H1 (cell line): ENCODE results near the gene PDE4B. TPM values are rescaled to one million over a fixed set of nuclear protein-coding genes. Genes with fewer than 3 reads are reported as not detected.

ENCODE experiments used
- CTCF ChIA-PET: fragments of 300-600 bp; sonication (Branson Sonifier 250); formaldehyde crosslinking; loops from one replicate; lab custom pipeline; 2021; ENCODE audit not compliant: partially characterized antibody; lab: Charles Lee
- POLR2A ChIA-PET: fragments of 300-600 bp; sonication (Branson Sonifier 250); formaldehyde crosslinking; loops from one replicate; lab custom pipeline; 2021; ENCODE audit warnings: inconsistent platforms; ENCODE audit not compliant: partially characterized antibody; lab: Charles Lee
- DNase-seq, 2 experiments: peaks; one replicate each; pipeline versions ENCODE4 v3.0.0 to v3.0.0-alpha.2; 2010 to 2022; ENCODE audit warnings: low spot score in 2 of 2, low read depth in 1 of 2, mixed read lengths in 1 of 2
- FAIRE-seq: peaks from 2 replicates; lab custom pipeline; 2011; peaks lifted over from hg19 to GRCh38; lab: Jason Lieb, UNC
- H2AFZ ChIP-seq: 2 replicates; pipeline ENCODE4 v1.8.1; 2012; ENCODE audit warnings: low read length, inconsistent platforms
- H2AK5ac ChIP-seq: 2 replicates; pipeline ENCODE4 v1.6.1; 2013; ENCODE audit warnings: low read depth, low read length
- H2BK120ac ChIP-seq: replicated peaks from 2 replicates; pipeline ENCODE3; 2013; ENCODE audit warnings: low read depth, low read length, inconsistent platforms
- H2BK12ac ChIP-seq: 2 replicates; pipeline ENCODE4 v1.6.1; 2013; ENCODE audit warnings: low read depth, low read length
- H2BK15ac ChIP-seq: 2 replicates; pipeline ENCODE4 v1.6.1; 2013; ENCODE audit warnings: low read length
- H2BK20ac ChIP-seq: 2 replicates; pipeline ENCODE4 v1.6.1; 2013; ENCODE audit warnings: low read length
- H2BK5ac ChIP-seq: 2 replicates; pipeline ENCODE4 v1.6.1; 2013; ENCODE audit warnings: low read depth, low read length
- H3K14ac ChIP-seq: 2 replicates; pipeline ENCODE4 v1.6.1; 2013; ENCODE audit warnings: inconsistent platforms; ENCODE audit not compliant: insufficient read length
- H3K18ac ChIP-seq: 2 replicates; pipeline ENCODE4 v1.6.1; 2013; ENCODE audit warnings: low read length; ENCODE audit errors: extremely low read depth
- H3K23ac ChIP-seq: 2 replicates; pipeline ENCODE4 v1.6.1; 2013; ENCODE audit warnings: inconsistent platforms; ENCODE audit not compliant: insufficient read length
- H3K23me2 ChIP-seq: 2 replicates; pipeline ENCODE4 v1.6.1; 2013; ENCODE audit warnings: low read depth, low read length
- H3K27ac ChIP-seq: 2 replicates; pipeline ENCODE4 v1.6.1; 2011; ENCODE audit warnings: low read depth, low read length, inconsistent platforms
- H3K27me3 ChIP-seq, 4 experiments: replicated peaks in 1 of 4; 1 replicate in 1 of 4; 2 replicates in 3 of 4; pipeline versions ENCODE4 v1.6.1 to v1.8.1; 2011 to 2013; ENCODE audit warnings: low read length in 3 of 4, mild to moderate bottlenecking in 3 of 4, inconsistent platforms in 2 of 4, mixed read lengths in 2 of 4, moderate library complexity in 1 of 4; ENCODE audit not compliant: control insufficient read depth in 3 of 4, insufficient read depth in 3 of 4; ENCODE audit errors: extremely low read depth in 1 of 4
- H3K36me3 ChIP-seq, 4 experiments: 2 replicates each; pipeline versions ENCODE4 v1.6.1 to v1.8.1; 2011 to 2013; ENCODE audit warnings: mild to moderate bottlenecking in 4 of 4, low read length in 3 of 4, moderate library complexity in 2 of 4, control low read depth in 1 of 4, inconsistent platforms in 1 of 4; ENCODE audit not compliant: insufficient read depth in 4 of 4, control insufficient read depth in 2 of 4
- H3K4ac ChIP-seq: replicated peaks from 2 replicates; pipeline ENCODE3; 2013; ENCODE audit warnings: low read length, low read depth, mixed read lengths, inconsistent platforms; ENCODE audit not compliant: insufficient read length
- H3K4me1 ChIP-seq, 4 experiments: replicated peaks in 1 of 4; 1 replicate in 1 of 4; 2 replicates in 3 of 4; pipeline versions ENCODE4 v1.6.1 to v1.8.1; 2011 to 2013; ENCODE audit warnings: low read length in 3 of 4, inconsistent platforms in 2 of 4, mixed read lengths in 1 of 4; ENCODE audit not compliant: insufficient read depth in 4 of 4, control insufficient read depth in 3 of 4
- H3K4me2 ChIP-seq, 2 experiments: 2 replicates each; pipeline versions ENCODE4 v1.6.1 to v1.8.1; 2011 to 2013; ENCODE audit warnings: low read depth in 2 of 2, low read length in 2 of 2, control low read depth in 1 of 2, inconsistent platforms in 1 of 2, mild to moderate bottlenecking in 1 of 2; ENCODE audit not compliant: insufficient read depth in 1 of 2
- H3K4me3 ChIP-seq, 4 experiments: fragments of 200-600, 300-600 bp in 1 of 4; sonication (generic), shearing (Covaris generic), sonication (Bioruptor Twin) in 1 of 4; 2 replicates each; pipeline versions ENCODE4 v1.5.1 to v1.8.1; 2011 to 2016; ENCODE audit warnings: low read length in 4 of 4, low read depth in 3 of 4, control low read depth in 2 of 4, inconsistent platforms in 2 of 4, mild to moderate bottlenecking in 2 of 4, mixed read lengths in 1 of 4, moderate library complexity in 1 of 4; ENCODE audit not compliant: insufficient read depth in 2 of 4; ENCODE audit errors: extremely low read depth in 1 of 4
- H3K56ac ChIP-seq: replicated peaks from 2 replicates; pipeline ENCODE3; 2013; ENCODE audit warnings: low read depth, mild to moderate bottlenecking, mixed read lengths, low read length, inconsistent platforms; ENCODE audit not compliant: insufficient read length
- H3K79me1 ChIP-seq: 2 replicates; pipeline ENCODE4 v1.6.1; 2013; ENCODE audit warnings: low read depth, low read length, control low read depth
- H3K79me2 ChIP-seq, 2 experiments: 2 replicates each; pipeline versions ENCODE4 v1.6.1 to v1.8.1; 2012 to 2013; ENCODE audit warnings: low read length in 2 of 2, mild to moderate bottlenecking in 2 of 2, inconsistent platforms in 1 of 2; ENCODE audit not compliant: insufficient read depth in 2 of 2, control insufficient read depth in 1 of 2
- H3K9ac ChIP-seq, 4 experiments: replicated peaks in 1 of 4; 1 replicate in 1 of 4; 2 replicates in 3 of 4; pipeline versions ENCODE4 v1.6.1 to v1.8.1; 2011 to 2013; ENCODE audit warnings: low read depth in 3 of 4, low read length in 3 of 4, control low read depth in 2 of 4, mild to moderate bottlenecking in 2 of 4, moderate library complexity in 2 of 4, inconsistent platforms in 1 of 4; ENCODE audit errors: extremely low read depth in 1 of 4
- H3K9me3 ChIP-seq, 2 experiments: 2 replicates each; pipeline versions ENCODE4 v1.6.1 to v1.8.1; 2012 to 2013; ENCODE audit warnings: mild to moderate bottlenecking in 2 of 2, moderate library complexity in 2 of 2, control low read depth in 1 of 2, inconsistent platforms in 1 of 2, low read depth in 1 of 2, low read length in 1 of 2, mixed read lengths in 1 of 2; ENCODE audit not compliant: insufficient read depth in 2 of 2
- H4K20me1 ChIP-seq, 2 experiments: replicated peaks in 1 of 2; 2 replicates each; pipeline versions ENCODE3 to v1.8.1; 2011 to 2013; ENCODE audit warnings: inconsistent platforms in 2 of 2, low read length in 2 of 2, mild to moderate bottlenecking in 1 of 2; ENCODE audit not compliant: insufficient read depth in 2 of 2, control insufficient read depth in 1 of 2
- H4K5ac ChIP-seq: 2 replicates; pipeline ENCODE4 v1.6.1; 2013; ENCODE audit warnings: low read length, low read depth, mixed read lengths, inconsistent platforms; ENCODE audit not compliant: insufficient read length
- H4K8ac ChIP-seq: 2 replicates; pipeline ENCODE4 v1.8.0; 2013; ENCODE audit warnings: mild to moderate bottlenecking, moderate library complexity, low read length, inconsistent platforms; ENCODE audit not compliant: insufficient read depth; ENCODE audit errors: extremely low read depth
- H4K91ac ChIP-seq: replicated peaks from 2 replicates; pipeline ENCODE3; 2013; ENCODE audit warnings: low read length, mixed read lengths, inconsistent platforms; ENCODE audit not compliant: insufficient read length
- GTF2F1 ChIP-seq: IDR thresholded peaks from 2 replicates; pipeline ENCODE4 v1.6.1; 2012; ENCODE audit warnings: low read depth, low read length, improper control_type of control experiment, borderline replicate concordance
- HDAC2 ChIP-seq, 2 experiments: fragments of 300-600 bp in 1 of 2; sonication (generic) in 1 of 2; IDR thresholded peaks; 2 replicates each; pipeline ENCODE4 v1.6.1; 2011 to 2012; ENCODE audit warnings: low read depth in 2 of 2, low read length in 2 of 2, mild to moderate bottlenecking in 2 of 2, moderate library complexity in 2 of 2, borderline replicate concordance in 1 of 2, inconsistent platforms in 1 of 2
- JUN ChIP-seq: IDR thresholded peaks from 2 replicates; pipeline ENCODE4 v1.6.1; 2011; ENCODE audit warnings: low read depth, mild to moderate bottlenecking, improper control_type of control experiment, low read length
- RAD21 ChIP-seq, 2 experiments: IDR thresholded peaks in 1 of 2; conservative IDR thresholded peaks in 1 of 2; 2 replicates each; pipeline ENCODE4 v1.6.1; 2011; ENCODE audit warnings: low read depth in 2 of 2, low read length in 2 of 2, improper control_type of control experiment in 1 of 2, inconsistent platforms in 1 of 2, mild to moderate bottlenecking in 1 of 2, moderate library complexity in 1 of 2
- SP1 ChIP-seq: IDR thresholded peaks from 2 replicates; pipeline ENCODE4 v1.6.1; 2011; ENCODE audit warnings: low read depth, low read length
- SP2 ChIP-seq: IDR thresholded peaks from 2 replicates; pipeline ENCODE4 v1.6.1; 2012; ENCODE audit warnings: mild to moderate bottlenecking, low read length, inconsistent platforms
- WGBS, 2 experiments: shearing (Covaris generic) in 1 of 2; methylation state at CpG; one replicate each; pipeline versions ENCODE4 v1.1.6 to v1.1.7; 2013 to 2015; ENCODE audit warnings: low lambda C conversion rate in 2 of 2, mixed read lengths in 2 of 2, inconsistent platforms in 1 of 2, low coverage in 1 of 2, missing lambda C conversion rate in 1 of 2; ENCODE audit not compliant: insufficient replicate concordance in 2 of 2, insufficient coverage in 1 of 2, insufficient read length in 1 of 2; ENCODE audit errors: extremely low coverage in 1 of 2, missing lambda C conversion rate in 1 of 2; 5-methylcytosine and 5-hydroxymethylcytosine counted together
- polyA plus RNA-seq, 7 experiments: library from polyadenylated mRNA; depleted of rRNA in 3 of 7; stranded (reverse) in 5 of 7; unstranded in 2 of 7; fragments of >200 nt in 5 of 7; fragments of 200-250 nt in 2 of 7; gene quantifications; 1 replicate in 5 of 7; 2 replicates in 1 of 7; 4 replicates in 1 of 7; pipeline versions ENCODE4 v1.2.1 to v1.2.3, GENCODE V29; 2011 to 2013; ENCODE audit warnings: missing spikeins in 2 of 7, mixed read lengths in 2 of 7
- total RNA-seq: library from RNA; stranded (reverse); fragmentation: NEBNext Ultra II Directional; extraction: Animal tissue kit (Norgen Biotek cat#: 25700); gene quantifications from 2 replicates; pipeline ENCODE4 v1.2.1, GENCODE V29; 2021
- TF ChIP-seq, protein P1 (sequence below): IDR thresholded peaks from 2 replicates; pipeline ENCODE4 v1.6.1; 2011; ENCODE audit warnings: low read depth, mild to moderate bottlenecking, low read length; ENCODE audit not compliant: insufficient read depth

PDE4B gene
- total and polyA plus RNA-seq, 2 of the 8 experiments (the other 6 are each of a cell fraction or from before 2014, with no cell fraction given), result 5.0 to 15.1 TPM

DNA sequence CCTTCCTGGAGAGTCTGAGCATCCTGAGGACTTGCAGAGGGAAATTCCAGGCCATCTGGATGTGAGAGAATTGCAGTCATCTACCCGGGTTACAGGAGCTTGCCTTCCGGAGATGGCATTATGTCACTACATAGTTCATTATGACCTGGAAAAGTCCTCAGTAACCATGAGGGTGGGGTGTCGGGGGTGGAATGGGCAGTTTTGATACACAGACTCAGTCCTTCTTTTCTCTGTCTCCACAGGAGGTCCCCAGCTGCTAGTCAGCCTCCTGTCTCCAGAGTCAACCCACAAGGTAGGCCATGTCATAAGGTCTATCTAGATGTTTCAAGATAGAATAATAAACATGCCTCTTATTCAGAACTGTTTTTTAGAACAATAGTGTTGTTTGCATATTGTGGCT, 473.1 kb downstream of the PDE4B start:
- H3K4me2 ChIP-seq, result no peak overlapping the region
- H3K4me3 ChIP-seq, result no peak overlapping the region
- H3K79me2 ChIP-seq, result no peaks in the 10 kb centered on the region
- no peak overlapping the region for H2BK15ac ChIP-seq
- H4K91ac ChIP-seq, result no peak overlapping the region
- H3K56ac ChIP-seq, result no peak overlapping the region
- H2BK120ac ChIP-seq, result no peak overlapping the region
- H2AK5ac ChIP-seq, result no peak overlapping the region
- H3K27me3 ChIP-seq, result no peaks in the 10 kb centered on the region
- CTCF ChIA-PET, result interaction anchor here (1.1 to 1.5 kb wide), 2 partner anchors 19 to 66 kb away, joined by 3 read pairs; no protein-coding TSS in a partner anchor
- H3K14ac ChIP-seq, result no peak overlapping the region
- no peak overlapping the region for H2BK20ac ChIP-seq
- no peak overlapping the region for H4K5ac ChIP-seq
- WGBS, 2 experiments, result 94% methylated on average over 3 of the region's 3 CpGs; no CpG with 5 or more reads in 1 of the 2 experiments
- no peaks in the 10 kb centered on the region for H3K79me1 ChIP-seq
- H2AFZ ChIP-seq, result no peak overlapping the region
- POLR2A ChIA-PET, result no interaction called here
- no peak overlapping the region for H3K9ac ChIP-seq
- H3K27ac ChIP-seq, result no peak overlapping the region
- no peaks in the 10 kb centered on the region for H3K9me3 ChIP-seq
- H3K23me2 ChIP-seq, result no peaks in the 10 kb centered on the region
- no peak overlapping the region for H3K4ac ChIP-seq
- no peak overlapping the region for H2BK5ac ChIP-seq
- H4K8ac ChIP-seq, result no peak overlapping the region
- FAIRE-seq, result no peak
- no peaks in the 10 kb centered on the region for H3K36me3 ChIP-seq
- H3K23ac ChIP-seq, result no peak overlapping the region
- no peak for TF ChIP-seq SP2
- TF ChIP-seq HDAC2 (IDR thresholded peaks at IDR 0.05; ENCODE audit: borderline replicate concordance in 1 of 2, low read depth in 2 of 2, low read length in 2 of 2), result no peak
- TF ChIP-seq SP1, result no peak
- TF ChIP-seq RAD21 (IDR thresholded peaks at IDR 0.05 in 1 of 2, conservative IDR thresholded peaks at IDR 0.05 in 1 of 2; ENCODE audit: low read depth in 2 of 2, low read length in 2 of 2), result no peak
- TF ChIP-seq JUN, result no peak
- no peak for TF ChIP-seq GTF2F1
- TF ChIP-seq, protein P1, sequence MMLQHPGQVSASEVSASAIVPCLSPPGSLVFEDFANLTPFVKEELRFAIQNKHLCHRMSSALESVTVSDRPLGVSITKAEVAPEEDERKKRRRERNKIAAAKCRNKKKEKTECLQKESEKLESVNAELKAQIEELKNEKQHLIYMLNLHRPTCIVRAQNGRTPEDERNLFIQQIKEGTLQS, result no peak
- peaks cover 0 to 5% (median 2%) of the 10 kb centered on the region in 4 experiments; a peak in 2 of 7 replicates for H3K4me1 ChIP-seq
- H4K20me1 ChIP-seq, result no peaks in the 10 kb centered on the region
- H2BK12ac ChIP-seq, result no peak overlapping the region
- no peak for DNase-seq
- H3K18ac ChIP-seq, result no peak overlapping the region
